GM12878 (cell line): ENCODE data around the gene RPL10. TPM values are rescaled to one million over a fixed set of nuclear protein-coding genes. Genes with fewer than 3 reads are reported as not detected.

Experiments
- BCL11A ChIP-seq: IDR thresholded peaks from 2 replicates; pipeline ENCODE4 v1.6.1; 2011; ENCODE audit warnings: low read depth, low read length
- BMI1 ChIP-seq: fragments of 450-650 bp; IDR thresholded peaks from 2 replicates; pipeline ENCODE4 v1.6.1; 2016; ENCODE audit warnings: mild to moderate bottlenecking, moderate library complexity, borderline replicate concordance
- FOXK2 ChIP-seq: fragments of 450-650 bp; IDR thresholded peaks from 2 replicates; pipeline ENCODE4 v1.6.1; 2017; ENCODE audit warnings: mild to moderate bottlenecking, moderate library complexity
- HCFC1 ChIP-seq: fragments of 150-350 bp; IDR thresholded peaks from 2 replicates; pipeline ENCODE4 v1.6.1; 2014; ENCODE audit warnings: low read length
- IKZF2 ChIP-seq, 2 experiments: fragments of 450-650 bp; IDR thresholded peaks; 2 replicates each; pipeline ENCODE4 v1.6.1; 2017; ENCODE audit warnings: mild to moderate bottlenecking in 2 of 2, moderate library complexity in 2 of 2
- NRF1 ChIP-seq: conservative IDR thresholded peaks from 2 replicates; pipeline ENCODE4 v1.6.1; 2011; ENCODE audit warnings: mild to moderate bottlenecking, low read depth, low read length, improper control_type of control experiment
- RCOR1 ChIP-seq: conservative IDR thresholded peaks from 2 replicates; pipeline ENCODE4 v1.6.1; 2012; ENCODE audit warnings: low read depth, low read length, improper control_type of control experiment
- RUNX3 ChIP-seq: IDR thresholded peaks from 2 replicates; pipeline ENCODE4 v1.6.1; 2012; ENCODE audit warnings: low read length, inconsistent platforms
- SKIL ChIP-seq: fragments of 450-650 bp; IDR thresholded peaks from 2 replicates; pipeline ENCODE4 v1.6.1; 2017; ENCODE audit warnings: mild to moderate bottlenecking, low read depth, inconsistent platforms; ENCODE audit not compliant: poor library complexity, severe bottlenecking
- SMAD1 ChIP-seq: fragments of 450-650 bp; IDR thresholded peaks from 2 replicates; pipeline ENCODE4 v1.6.1; 2018; ENCODE audit warnings: mild to moderate bottlenecking, low read depth; ENCODE audit not compliant: partially characterized antibody
- SREBF2 ChIP-seq: IDR thresholded peaks from 2 replicates; pipeline ENCODE4 v1.6.1; 2012; ENCODE audit warnings: mild to moderate bottlenecking, low read length
- YBX1 ChIP-seq: fragments of 450-650 bp; IDR thresholded peaks from 2 replicates; pipeline ENCODE4 v1.6.1; 2016; ENCODE audit warnings: antibody characterized with exemption
- polyA plus RNA-seq, 11 experiments: library from polyadenylated mRNA; depleted of rRNA in 4 of 11; unstranded in 6 of 11; stranded (reverse) in 5 of 11; fragments of >200 nt; fragmentation: Nextera tagmentation in 4 of 11; fragmentation: Illumina TruSeq in 1 of 11; extraction: Ambion mirVana in 4 of 11; extraction: Trizol in 1 of 11; gene quantifications; 1 replicate in 1 of 11; 2 replicates in 10 of 11; pipeline versions ENCODE4 v1.2.1 to v1.2.3, GENCODE V29; 2011 to 2016; ENCODE audit warnings: inconsistent platforms in 2 of 11, missing spikeins in 2 of 11, low read depth in 1 of 11
- total RNA-seq, 4 experiments: library from RNA; depleted of rRNA in 3 of 4; stranded (reverse); fragments of >200 nt in 3 of 4; fragmentation: Illumina TruSeq in 1 of 4; extraction: Trizol in 1 of 4; gene quantifications; 2 replicates each; pipeline versions ENCODE4 v1.2.1 to v1.2.3, GENCODE V29; 2013 to 2021
- TF ChIP-seq, protein P1 (sequence below): IDR thresholded peaks from 2 replicates; pipeline ENCODE4 v1.6.1; 2012; ENCODE audit warnings: mild to moderate bottlenecking, low read depth, low read length
- TF ChIP-seq, protein P2 (sequence below): IDR thresholded peaks from 2 replicates; pipeline ENCODE4 v1.6.1; 2011; ENCODE audit warnings: borderline replicate concordance, low read depth, mild to moderate bottlenecking, moderate library complexity, mixed read lengths, low read length; ENCODE audit not compliant: insufficient read depth; ENCODE audit errors: extremely low read length
- TF ChIP-seq, protein P3 (sequence below): fragments of 450-650 bp; IDR thresholded peaks from 2 replicates; pipeline ENCODE4 v1.6.1; 2017; ENCODE audit warnings: mild to moderate bottlenecking, moderate library complexity

RPL10 gene
- total and polyA plus RNA-seq, 10 of the 15 experiments (the other 5 are each of a cell fraction or from before 2014, with no cell fraction given) = 1,938 to 7,222 (median 4,494) TPM

DNA sequence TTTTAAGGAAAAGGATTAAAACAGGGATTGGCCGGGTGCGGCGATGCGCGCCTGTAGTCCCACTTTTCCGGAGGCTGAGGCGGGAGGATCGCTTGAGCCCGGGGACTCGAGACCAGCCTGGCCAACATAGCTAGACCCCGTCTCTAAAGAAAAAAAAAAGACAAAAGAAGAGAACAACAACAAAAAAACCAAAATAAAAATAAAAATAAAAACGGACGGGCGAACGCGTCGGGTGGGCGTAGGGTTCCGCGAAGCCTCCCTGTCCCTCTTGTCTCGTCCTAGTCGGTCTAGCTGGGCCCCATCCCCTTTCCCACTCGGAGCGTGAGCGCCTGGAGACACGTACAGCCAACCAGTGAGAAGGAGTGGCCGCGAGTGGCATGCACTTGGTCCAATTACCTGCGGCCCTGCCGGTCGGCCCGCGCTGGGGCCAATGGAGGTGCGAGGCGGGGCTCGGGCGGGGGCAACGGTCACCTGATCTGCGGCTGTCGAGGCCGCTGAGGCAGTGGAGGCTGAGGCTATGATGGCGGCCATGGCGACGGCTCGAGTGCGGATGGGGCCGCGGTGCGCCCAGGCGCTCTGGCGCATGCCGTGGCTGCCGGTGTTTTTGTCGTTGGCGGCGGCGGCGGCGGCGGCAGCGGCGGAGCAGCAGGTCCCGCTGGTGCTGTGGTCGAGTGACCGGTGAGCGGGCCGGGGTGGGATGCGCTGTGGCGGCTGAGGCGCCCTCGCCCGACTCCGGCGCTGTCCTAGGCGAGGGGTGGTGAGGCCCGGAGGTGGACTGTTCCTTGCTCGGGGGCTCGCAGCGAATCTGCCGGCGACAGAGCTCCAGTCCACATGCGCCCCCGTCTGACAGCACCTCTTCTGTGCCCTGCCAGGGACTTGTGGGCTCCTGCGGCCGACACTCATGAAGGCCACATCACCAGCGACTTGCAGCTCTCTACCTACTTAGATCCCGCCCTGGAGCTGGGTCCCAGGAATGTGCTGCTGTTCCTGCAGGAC lies 30.3 kb downstream of the RPL10 start, which contains the start of gene ATP6AP1 (continued):
- TF ChIP-seq, protein P1, sequence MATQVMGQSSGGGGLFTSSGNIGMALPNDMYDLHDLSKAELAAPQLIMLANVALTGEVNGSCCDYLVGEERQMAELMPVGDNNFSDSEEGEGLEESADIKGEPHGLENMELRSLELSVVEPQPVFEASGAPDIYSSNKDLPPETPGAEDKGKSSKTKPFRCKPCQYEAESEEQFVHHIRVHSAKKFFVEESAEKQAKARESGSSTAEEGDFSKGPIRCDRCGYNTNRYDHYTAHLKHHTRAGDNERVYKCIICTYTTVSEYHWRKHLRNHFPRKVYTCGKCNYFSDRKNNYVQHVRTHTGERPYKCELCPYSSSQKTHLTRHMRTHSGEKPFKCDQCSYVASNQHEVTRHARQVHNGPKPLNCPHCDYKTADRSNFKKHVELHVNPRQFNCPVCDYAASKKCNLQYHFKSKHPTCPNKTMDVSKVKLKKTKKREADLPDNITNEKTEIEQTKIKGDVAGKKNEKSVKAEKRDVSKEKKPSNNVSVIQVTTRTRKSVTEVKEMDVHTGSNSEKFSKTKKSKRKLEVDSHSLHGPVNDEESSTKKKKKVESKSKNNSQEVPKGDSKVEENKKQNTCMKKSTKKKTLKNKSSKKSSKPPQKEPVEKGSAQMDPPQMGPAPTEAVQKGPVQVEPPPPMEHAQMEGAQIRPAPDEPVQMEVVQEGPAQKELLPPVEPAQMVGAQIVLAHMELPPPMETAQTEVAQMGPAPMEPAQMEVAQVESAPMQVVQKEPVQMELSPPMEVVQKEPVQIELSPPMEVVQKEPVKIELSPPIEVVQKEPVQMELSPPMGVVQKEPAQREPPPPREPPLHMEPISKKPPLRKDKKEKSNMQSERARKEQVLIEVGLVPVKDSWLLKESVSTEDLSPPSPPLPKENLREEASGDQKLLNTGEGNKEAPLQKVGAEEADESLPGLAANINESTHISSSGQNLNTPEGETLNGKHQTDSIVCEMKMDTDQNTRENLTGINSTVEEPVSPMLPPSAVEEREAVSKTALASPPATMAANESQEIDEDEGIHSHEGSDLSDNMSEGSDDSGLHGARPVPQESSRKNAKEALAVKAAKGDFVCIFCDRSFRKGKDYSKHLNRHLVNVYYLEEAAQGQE = no peak
- TF ChIP-seq NRF1 (no peak), YBX1 (no peak), SREBF2 (no peak), BMI1 (no peak), FOXK2 (no peak), RCOR1 (no peak), RUNX3 (peak; percentile 70), HCFC1 (no peak; the same call in 1 of the 2 replicates), IKZF2 (IDR thresholded peaks at IDR 0.05) (peak in 1 of 2 experiments; percentile 31; a peak in 1 of 4 replicates), BCL11A (no peak), SMAD1 (no peak), SKIL (no peak)
- TF ChIP-seq, protein P2, sequence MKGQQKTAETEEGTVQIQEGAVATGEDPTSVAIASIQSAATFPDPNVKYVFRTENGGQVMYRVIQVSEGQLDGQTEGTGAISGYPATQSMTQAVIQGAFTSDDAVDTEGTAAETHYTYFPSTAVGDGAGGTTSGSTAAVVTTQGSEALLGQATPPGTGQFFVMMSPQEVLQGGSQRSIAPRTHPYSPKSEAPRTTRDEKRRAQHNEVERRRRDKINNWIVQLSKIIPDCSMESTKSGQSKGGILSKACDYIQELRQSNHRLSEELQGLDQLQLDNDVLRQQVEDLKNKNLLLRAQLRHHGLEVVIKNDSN = peak; percentile 87
- TF ChIP-seq, protein P3, sequence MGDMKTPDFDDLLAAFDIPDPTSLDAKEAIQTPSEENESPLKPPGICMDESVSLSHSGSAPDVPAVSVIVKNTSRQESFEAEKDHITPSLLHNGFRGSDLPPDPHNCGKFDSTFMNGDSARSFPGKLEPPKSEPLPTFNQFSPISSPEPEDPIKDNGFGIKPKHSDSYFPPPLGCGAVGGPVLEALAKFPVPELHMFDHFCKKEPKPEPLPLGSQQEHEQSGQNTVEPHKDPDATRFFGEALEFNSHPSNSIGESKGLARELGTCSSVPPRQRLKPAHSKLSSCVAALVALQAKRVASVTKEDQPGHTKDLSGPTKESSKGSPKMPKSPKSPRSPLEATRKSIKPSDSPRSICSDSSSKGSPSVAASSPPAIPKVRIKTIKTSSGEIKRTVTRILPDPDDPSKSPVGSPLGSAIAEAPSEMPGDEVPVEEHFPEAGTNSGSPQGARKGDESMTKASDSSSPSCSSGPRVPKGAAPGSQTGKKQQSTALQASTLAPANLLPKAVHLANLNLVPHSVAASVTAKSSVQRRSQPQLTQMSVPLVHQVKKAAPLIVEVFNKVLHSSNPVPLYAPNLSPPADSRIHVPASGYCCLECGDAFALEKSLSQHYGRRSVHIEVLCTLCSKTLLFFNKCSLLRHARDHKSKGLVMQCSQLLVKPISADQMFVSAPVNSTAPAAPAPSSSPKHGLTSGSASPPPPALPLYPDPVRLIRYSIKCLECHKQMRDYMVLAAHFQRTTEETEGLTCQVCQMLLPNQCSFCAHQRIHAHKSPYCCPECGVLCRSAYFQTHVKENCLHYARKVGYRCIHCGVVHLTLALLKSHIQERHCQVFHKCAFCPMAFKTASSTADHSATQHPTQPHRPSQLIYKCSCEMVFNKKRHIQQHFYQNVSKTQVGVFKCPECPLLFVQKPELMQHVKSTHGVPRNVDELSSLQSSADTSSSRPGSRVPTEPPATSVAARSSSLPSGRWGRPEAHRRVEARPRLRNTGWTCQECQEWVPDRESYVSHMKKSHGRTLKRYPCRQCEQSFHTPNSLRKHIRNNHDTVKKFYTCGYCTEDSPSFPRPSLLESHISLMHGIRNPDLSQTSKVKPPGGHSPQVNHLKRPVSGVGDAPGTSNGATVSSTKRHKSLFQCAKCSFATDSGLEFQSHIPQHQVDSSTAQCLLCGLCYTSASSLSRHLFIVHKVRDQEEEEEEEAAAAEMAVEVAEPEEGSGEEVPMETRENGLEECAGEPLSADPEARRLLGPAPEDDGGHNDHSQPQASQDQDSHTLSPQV = no peak
